Epithelial cell of proximal tubule (primary cell): Measurements from ENCODE around the gene TBC1D32. TPM values are rescaled to one million over a fixed set of nuclear protein-coding genes. Genes with fewer than 3 reads are reported as not detected.

Experiments
- DNase-seq: peaks from one replicate; pipeline ENCODE4 v3.0.0-alpha.2; 2011; ENCODE audit warnings: low read depth
- H3K4me3 ChIP-seq: 2 replicates; pipeline ENCODE4 v1.5.1; 2011; ENCODE audit warnings: low read depth, mild to moderate bottlenecking, low read length
- total RNA-seq: library from RNA; depleted of rRNA; stranded (reverse); fragments of >200 nt; gene quantifications from 2 replicates; pipeline ENCODE4 v1.2.3, GENCODE V29; 2015
- TF ChIP-seq, protein P1 (sequence below): conservative IDR thresholded peaks from 2 replicates; pipeline ENCODE4 v1.5.1; 2012; ENCODE audit warnings: low read depth, mild to moderate bottlenecking, low read length

TBC1D32 gene
- total RNA-seq, 1 donor from 2014 or later: 4.1 TPM

DNA sequence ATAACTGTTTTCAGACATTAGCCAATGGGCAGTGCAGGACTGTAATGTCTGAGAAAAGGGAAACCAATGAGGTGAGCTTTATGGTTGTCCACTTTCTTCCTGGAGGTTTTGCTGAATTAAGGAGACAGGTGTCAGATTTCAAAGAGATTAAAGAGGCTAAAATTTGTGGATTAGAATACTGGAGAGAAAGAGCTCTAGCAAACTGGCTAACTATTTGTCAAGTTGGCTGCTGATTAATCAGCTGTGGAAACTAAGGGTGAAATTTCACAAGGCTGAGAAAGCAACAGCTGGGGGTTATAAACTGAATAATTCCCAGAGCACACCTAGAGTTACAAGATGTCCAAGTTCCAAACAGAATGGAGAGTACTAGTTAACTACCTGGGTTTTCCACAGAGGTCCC is 198.9 kb downstream of the TBC1D32 start:
- TF ChIP-seq, protein P1, sequence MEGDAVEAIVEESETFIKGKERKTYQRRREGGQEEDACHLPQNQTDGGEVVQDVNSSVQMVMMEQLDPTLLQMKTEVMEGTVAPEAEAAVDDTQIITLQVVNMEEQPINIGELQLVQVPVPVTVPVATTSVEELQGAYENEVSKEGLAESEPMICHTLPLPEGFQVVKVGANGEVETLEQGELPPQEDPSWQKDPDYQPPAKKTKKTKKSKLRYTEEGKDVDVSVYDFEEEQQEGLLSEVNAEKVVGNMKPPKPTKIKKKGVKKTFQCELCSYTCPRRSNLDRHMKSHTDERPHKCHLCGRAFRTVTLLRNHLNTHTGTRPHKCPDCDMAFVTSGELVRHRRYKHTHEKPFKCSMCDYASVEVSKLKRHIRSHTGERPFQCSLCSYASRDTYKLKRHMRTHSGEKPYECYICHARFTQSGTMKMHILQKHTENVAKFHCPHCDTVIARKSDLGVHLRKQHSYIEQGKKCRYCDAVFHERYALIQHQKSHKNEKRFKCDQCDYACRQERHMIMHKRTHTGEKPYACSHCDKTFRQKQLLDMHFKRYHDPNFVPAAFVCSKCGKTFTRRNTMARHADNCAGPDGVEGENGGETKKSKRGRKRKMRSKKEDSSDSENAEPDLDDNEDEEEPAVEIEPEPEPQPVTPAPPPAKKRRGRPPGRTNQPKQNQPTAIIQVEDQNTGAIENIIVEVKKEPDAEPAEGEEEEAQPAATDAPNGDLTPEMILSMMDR: no peak
- H3K4me3 ChIP-seq: no peak overlapping the region
- DNase-seq: no peak

DNA sequence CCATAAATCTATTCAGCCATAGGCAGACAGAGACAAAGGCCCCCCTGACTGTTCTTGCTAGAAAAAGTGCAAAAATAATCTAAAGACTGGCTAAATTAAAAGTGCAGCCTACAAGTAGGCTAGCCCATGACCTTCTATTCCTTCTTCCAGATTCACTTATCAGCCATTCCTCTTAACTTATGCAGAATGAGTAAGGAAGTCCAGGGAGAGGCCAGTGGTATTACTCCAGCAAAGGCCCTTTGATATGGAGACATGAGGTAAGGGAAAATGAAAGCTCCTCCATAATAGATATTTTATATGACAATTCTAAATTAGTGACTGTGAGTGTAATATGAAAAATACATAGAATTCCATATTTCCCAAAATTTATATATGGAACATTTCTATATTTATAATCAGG is 199.4 kb downstream of the TBC1D32 start:
- TF ChIP-seq, protein P1: no peak
- H3K4me3 ChIP-seq: no peak overlapping the region
- DNase-seq: no peak

DNA sequence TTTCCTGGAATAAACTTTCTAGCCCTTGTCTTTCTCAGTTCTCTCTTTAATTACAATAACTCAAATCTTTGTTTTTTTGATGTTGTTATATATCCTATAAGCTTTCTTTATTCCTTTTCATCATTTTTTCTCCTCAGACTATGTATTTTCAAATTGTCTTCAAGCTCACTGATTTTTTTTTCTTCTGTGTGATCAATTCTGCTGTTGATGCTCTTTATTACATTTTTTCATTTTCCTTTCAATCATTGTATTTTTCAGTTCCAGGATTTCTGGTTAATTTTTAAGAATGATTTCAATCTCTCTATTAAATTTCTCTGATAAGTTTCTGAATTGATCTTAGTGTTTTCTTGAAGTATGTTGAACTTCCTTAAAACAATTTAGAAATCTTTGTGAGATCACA is 209.7 kb downstream of the TBC1D32 start:
- no peak for DNase-seq
- no peak overlapping the region for H3K4me3 ChIP-seq
- TF ChIP-seq, protein P1: no peak

DNA sequence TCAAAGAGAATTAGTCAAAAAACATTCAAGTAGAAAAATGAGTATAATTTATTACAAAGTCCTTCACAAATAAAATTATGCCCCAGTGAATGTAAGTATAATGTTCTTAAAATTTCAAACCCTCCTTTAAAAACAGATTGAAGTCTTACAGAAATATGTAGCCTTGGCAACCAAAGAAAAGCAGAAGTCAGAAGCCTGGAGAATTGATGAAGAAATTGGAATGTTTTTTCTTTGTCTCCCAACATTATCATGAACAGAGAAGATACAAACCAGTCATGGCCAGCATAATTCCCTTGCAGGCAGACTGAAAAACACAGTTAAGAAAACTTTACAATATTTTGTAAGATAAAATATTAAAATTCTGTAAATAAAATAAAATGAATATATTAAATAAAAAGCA is 221.9 kb downstream of the TBC1D32 start:
- no peak overlapping the region for H3K4me3 ChIP-seq
- TF ChIP-seq, protein P1: no peak
- no peak for DNase-seq

DNA sequence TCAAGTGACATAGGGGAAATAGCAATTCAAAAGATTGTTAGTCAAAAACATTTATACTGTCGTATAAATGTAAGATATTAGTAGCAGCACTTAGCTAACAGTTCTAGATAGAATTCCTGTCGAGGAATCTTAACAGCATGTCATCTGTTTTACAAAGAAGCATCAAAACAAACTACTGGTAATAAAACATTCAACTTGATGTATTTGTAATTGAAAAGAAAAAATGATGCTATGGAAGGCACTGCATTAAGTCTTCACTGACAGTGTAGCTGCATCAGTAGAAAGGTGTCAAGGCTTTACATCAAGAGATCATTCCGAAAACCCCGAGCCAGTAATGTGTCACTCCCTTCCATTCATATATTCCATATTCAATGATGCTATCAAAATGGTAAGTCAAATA is 223.5 kb downstream of the TBC1D32 start:
- no peak for DNase-seq
- no peak overlapping the region for H3K4me3 ChIP-seq
- TF ChIP-seq, protein P1: no peak

DNA sequence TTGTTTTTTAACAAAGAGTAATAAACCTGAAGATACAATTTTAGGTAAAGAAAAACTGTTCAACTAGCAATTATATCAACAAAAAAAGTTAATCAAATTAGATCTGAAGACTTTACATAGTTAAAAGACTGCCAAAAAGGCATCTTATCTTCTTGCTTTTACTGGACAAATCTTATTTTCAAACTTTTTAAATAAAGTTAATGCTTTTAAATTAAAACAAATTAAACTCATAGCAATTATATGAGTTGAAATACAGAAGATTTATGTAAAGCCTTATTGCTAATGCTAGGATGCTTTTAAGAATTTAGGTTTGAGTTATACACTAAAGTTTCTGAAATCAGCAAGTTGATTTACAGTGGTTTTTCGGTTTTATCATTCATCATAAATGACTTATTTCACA is 227.3 kb downstream of the TBC1D32 start:
- no peak for DNase-seq
- TF ChIP-seq, protein P1: no peak
- no peak overlapping the region for H3K4me3 ChIP-seq

DNA sequence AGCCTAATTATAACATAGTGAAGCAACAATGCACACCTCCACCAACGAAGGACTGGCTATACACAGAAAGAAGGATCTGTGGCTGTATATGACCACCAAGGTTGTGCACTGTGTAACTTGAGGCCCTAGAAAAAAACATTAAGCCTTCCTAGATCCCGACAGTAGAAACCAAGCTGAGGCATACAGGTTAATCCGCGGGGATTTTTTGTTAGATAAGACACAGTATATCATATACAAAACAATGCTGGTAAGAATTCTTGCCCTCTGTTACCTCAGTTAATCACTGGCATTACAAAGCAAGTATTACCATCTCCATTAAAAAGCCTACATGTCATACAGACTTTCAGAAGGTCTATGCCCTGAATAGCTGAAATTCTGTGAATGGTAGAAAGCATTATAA is 228.8 kb downstream of the TBC1D32 start:
- TF ChIP-seq, protein P1: no peak
- DNase-seq: no peak
- no peak overlapping the region for H3K4me3 ChIP-seq
